HG02678 (cell line): ENCODE results near the gene MSRB2.
A peak's percentile ranks its signal among the peaks of the same experiment; 100 is the strongest.

Source experiments
- ATAC-seq: cut with Tn5 transposase; IDR thresholded peaks from one replicate; pipeline ENCODE4 v1.9.1; 2021; ENCODE audit warnings: mild to moderate bottlenecking, moderate library complexity; ENCODE audit not compliant: unreplicated experiment

MSRB2 gene

GRCh38 chr10:23111517-23112286, 16.3 kb downstream of the MSRB2 start:
- ATAC-seq = no peak

DNA sequence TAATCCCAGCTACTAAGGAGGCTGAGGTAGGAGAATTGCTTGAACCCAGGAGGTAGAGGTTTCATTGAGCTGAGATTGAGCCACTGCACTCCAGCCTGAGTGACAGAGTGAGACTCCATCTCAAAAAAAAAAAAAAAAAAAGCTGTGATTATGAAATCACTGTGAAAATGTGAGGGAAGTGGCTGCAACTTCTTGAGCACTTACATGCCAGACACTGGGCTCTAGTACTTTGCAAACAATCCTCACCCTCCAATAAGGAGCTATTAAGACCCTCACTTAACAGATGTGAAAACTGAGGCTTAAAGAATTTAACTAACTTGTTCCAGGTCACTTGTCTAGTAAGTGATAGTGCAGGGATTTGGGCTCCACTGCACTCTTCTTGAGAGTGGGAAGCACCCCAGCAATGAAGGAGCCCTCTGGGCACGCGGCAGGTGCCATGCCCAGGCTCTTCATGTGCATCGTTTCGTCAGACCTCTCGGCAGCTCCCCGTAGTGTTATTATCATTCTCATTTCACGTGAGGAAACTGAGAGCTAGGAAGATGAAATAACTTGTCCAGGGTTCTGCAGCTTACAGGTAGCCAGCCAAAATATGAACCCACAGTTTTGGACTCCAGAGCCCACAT, 19.0 kb downstream of the MSRB2 start:
- no peak for ATAC-seq

DNA sequence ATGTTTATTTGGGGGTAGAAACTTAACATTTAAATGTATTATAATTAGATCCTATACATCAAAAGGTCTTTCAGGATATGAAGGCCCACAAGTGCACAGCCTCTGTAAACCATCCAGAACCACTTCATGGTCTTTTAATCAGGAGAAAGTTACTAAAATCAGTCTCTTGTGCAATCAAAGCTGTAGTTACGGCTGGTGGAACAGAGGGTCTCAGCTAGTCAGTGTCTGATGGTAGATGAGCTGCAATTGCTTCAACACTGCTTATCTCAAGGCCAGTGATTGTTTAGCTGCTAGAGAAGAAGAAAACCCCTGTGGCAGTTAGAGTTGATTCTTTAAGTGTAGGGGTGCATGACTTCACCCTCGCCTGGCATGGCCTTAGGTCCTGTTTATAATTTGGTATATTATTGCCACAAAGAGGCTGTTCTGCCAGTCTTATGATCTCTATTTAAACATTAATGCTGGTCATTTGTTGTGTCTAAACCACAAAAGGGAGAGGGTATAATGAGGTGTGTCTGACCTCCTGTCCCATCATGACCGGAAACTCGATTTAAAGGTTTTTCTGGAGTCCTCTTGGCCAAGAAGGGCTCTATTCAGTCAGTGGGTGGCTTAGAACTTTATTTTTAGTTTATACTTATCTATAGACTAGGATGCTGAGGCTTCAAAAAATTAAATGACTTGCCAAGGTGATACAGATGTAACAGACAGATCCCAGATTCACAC, 21.3 kb downstream of the MSRB2 start:
- ATAC-seq = no peak

GRCh38 chr10:23120001-23120934, 24.9 kb downstream of the MSRB2 start:
- ATAC-seq = no peak

DNA sequence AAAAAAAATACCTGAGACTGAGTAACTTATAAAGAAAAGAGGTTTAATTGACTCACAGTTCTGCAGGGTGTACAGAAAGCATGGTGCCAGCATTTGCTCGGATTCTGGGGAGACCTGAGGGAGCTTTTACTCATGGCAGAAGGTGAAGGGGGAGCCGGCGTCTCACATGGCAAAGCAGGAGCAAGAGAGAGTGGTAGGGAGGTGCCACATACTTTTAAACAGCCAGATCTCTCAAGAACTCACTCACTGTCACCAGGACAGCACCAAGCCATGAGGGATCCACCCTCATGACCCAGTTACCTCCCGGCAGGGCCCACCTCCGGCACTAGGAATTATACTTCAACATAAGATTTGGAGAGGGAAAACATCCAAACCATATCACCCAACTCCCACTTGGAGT, 25.8 kb downstream of the MSRB2 start:
- no peak for ATAC-seq

DNA sequence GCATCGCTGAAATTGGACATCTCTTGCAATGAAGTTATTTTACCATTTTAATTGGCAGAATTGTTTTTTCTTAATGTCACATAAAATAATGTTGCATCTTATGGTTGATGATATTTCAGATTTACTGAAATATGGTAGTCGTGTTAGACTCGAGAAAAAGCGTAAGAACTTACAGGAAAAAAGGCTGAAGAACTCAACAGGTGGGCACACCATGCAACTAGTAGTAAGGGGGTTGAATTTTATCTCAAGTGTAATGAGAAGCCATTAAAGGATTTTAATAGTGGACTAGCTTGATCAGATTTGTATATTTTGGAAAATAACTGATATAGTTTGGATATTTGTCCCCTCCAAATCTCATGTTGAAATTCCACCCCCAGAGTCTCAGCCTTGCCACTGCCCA, 41.1 kb downstream of the MSRB2 start:
- ATAC-seq = no peak

GRCh38 chr10:23139677-23140076, 44.3 kb downstream of the MSRB2 start:
- no peak for ATAC-seq

- no peak for ATAC-seq
Measured at GRCh38 chr10:23141995-23142394, 46.6 kb downstream of the MSRB2 start.

DNA sequence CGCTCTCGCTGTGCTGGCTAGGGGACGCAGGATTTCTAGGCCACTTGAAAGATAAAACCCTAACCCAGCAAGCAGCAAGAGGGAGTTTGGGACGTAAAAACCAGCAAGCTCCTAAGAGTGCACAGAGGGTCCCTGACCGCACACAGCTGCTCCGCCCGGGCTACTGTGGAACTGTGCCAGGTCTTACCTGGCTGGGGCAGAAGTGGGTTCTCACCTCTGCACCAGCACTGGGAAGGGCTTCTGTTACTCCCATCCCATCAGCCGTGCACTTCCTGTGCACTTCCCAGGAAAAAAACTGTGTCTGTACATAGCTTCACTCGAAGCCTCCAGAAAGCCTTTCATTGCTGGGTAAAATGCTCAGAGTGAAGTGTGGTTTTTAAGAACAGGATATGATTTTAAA, 50.9 kb downstream of the MSRB2 start:
- no peak for ATAC-seq

DNA sequence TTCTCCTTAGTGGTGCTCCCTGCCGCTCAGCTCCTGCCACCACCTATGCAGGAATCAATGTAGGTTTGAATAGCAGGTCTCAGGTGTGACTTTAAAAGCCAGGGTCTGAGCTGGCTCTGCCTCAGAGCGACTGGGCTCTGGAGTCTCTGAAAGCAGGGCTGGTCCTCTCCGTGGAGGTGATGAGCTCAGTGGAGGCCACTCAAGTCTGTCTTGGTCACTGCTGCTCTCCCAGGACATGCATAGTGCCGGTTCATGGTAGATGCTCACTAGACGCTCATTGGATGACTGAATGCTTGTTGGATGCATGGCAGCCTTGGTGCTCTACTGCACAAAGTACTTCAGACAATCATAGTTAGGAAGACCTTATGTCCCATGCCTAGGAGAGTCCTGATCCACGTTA, 51.7 kb downstream of the MSRB2 start:
- no peak for ATAC-seq

GRCh38 chr10:23148214-23148613, 52.8 kb downstream of the MSRB2 start:
- no peak for ATAC-seq

DNA sequence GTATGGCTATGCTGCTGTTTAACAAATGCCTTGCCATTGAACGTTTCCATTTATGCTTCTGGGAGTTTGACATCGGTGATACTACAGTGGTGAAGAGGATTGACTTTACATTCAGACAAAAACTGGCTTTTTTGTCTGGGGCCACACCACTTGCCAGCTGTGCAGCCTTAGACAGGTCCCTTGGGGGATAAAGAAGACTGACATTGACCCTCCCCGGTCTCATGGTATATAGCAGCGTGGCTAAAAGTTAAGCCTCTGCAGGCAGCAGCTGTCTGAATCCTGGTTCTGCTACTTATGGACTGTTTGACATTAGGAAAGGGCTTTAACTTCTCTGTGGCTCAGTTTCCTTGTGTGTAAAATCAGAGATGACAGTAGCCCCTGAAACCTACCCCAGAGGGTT, 54.7 kb downstream of the MSRB2 start:
- no peak for ATAC-seq

GRCh38 chr10:23150610-23151009, 55.2 kb downstream of the MSRB2 start:
- no peak for ATAC-seq

DNA sequence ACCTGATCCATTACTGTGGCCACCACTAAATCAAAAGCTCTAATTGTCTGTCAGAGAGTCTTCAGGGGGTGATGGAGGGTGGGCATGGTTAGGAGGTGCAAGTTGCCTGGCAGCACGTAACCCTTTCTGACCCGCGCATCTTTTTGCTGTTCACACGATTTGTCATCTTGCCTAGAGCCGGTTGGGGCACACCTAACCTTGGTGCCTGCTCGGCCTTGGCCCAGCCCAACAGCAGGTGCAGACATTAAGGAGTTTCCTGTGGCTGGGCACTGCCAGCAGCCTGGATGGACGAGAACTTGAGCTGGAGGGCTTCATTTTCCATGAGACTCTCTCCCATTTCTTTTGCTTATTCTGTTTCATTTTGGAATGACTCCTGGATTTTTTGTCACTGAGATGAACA, 55.7 kb downstream of the MSRB2 start:
- ATAC-seq = no peak

GRCh38 chr10:23155169-23155568, 59.8 kb downstream of the MSRB2 start:
- no peak for ATAC-seq

DNA sequence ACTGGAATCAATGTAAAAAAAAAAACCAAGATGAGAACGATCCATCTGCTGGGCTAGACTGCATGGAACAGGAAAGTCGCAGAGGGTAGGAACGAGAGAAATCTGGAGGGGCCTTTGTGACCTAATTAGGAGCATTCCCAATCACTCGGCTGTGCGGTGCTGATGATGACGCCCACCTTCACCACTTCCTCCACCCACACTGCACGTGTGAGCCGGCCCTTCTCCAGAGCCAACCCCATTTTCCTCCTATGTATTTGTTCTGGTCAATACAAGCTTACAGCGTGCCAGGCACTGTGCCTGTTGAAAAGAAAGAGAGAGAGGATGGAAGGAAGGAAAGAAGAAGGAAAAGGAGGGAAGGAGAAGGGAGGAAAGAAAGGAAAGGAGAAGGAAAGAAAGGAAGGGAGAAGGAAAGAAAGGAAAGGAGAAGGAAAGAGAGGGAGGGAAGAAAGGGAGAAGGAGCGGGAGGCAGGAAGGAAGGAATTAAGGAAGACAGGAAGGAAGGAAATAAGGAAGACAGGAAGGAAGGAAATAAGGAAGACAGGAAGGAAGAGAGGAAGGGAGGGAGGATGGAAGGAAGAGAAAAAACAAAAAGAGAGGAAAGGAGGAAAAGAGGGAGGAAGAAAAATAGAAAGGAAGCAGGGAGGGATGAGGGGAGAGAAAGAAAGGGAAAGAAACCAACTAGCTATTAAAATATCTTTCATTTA, 61.2 kb downstream of the MSRB2 start:
- ATAC-seq = no peak

- ATAC-seq = peak; percentile 43
Measured at GRCh38 chr10:23157239-23157681, 61.9 kb downstream of the MSRB2 start.

- ATAC-seq = peak; percentile 70
Measured at GRCh38 chr10:23157691-23158369, 62.5 kb downstream of the MSRB2 start.

GRCh38 chr10:23158370-23158769, 63.0 kb downstream of the MSRB2 start:
- peak; percentile 70 for ATAC-seq
